Spleen (tissue), 11 donors: ENCODE measurements around the gene OR8G1. TPM values are rescaled to one million over a fixed set of nuclear protein-coding genes. Genes with fewer than 3 reads are reported as not detected.
"Not testable (repeated sequence)": the region's sequence is repeated elsewhere in the genome, so short reads cannot be mapped to it uniquely, and the experiment has no call there.

Source experiments
- DNase-seq: peaks from one replicate; pipeline ENCODE4 v3.0.0-alpha.2; 2020
- H3K27ac ChIP-seq, 8 donors: fragments of 200-600 bp; sonication (generic) in 7 of 8; 1 replicate in 4 of 8; 2 replicates in 4 of 8; pipeline versions ENCODE4 v1.5.0 to v1.8.0; 2016 to 2021; ENCODE audit warnings: inconsistent platforms in 4 of 8, mild to moderate bottlenecking in 4 of 8, moderate library complexity in 1 of 8
- H3K27me3 ChIP-seq, 7 donors: fragments of 200-600 bp; sonication (generic) in 6 of 7; replicated peaks in 1 of 7; 1 replicate in 4 of 7; 2 replicates in 3 of 7; pipeline versions ENCODE4 v1.5.0 to v1.8.0; 2016 to 2021; ENCODE audit warnings: inconsistent platforms in 3 of 7, mild to moderate bottlenecking in 1 of 7
- H3K36me3 ChIP-seq, 6 donors: fragments of 200-600 bp; sonication (generic) in 5 of 6; 1 replicate in 4 of 6; 2 replicates in 2 of 6; pipeline versions ENCODE4 v1.5.0 to v1.8.0; 2016 to 2021; ENCODE audit warnings: inconsistent platforms in 2 of 6
- H3K4me1 ChIP-seq, 6 donors: fragments of 200-600 bp; sonication (generic) in 5 of 6; 1 replicate in 3 of 6; 2 replicates in 3 of 6; pipeline versions ENCODE4 v1.5.0 to v1.8.0; 2016 to 2021; ENCODE audit warnings: inconsistent platforms in 3 of 6
- H3K4me3 ChIP-seq, 8 donors: fragments of 200-600 bp; sonication (generic) in 7 of 8; 1 replicate in 4 of 8; 2 replicates in 4 of 8; pipeline versions ENCODE4 v1.5.0 to v1.8.0; 2016 to 2021; ENCODE audit warnings: inconsistent platforms in 4 of 8, mild to moderate bottlenecking in 4 of 8, moderate library complexity in 2 of 8
- H3K9me3 ChIP-seq, 8 donors: fragments of 200-600 bp; sonication (generic) in 7 of 8; 1 replicate in 4 of 8; 2 replicates in 4 of 8; pipeline versions ENCODE4 v1.5.0 to v1.8.0; 2016 to 2021; ENCODE audit warnings: inconsistent platforms in 4 of 8
- POLR2A ChIP-seq, 3 donors: fragments of 450-650 bp; IDR thresholded peaks; one replicate each; pipeline ENCODE4 v1.5.1; 2017; ENCODE audit warnings: antibody characterized with exemption in 3 of 3, mild to moderate bottlenecking in 1 of 3
- POLR2AphosphoS5 ChIP-seq, 3 donors: sonication (generic); formaldehyde crosslinking; IDR thresholded peaks; one replicate each; pipeline ENCODE4 v1.5.1; 2017; ENCODE audit warnings: antibody characterized with exemption in 3 of 3
- WGBS, 5 donors: extraction: QIAGEN DNeasy Blood & Tissue Kit in 3 of 5; methylation state at CpG; one replicate each; pipeline versions ENCODE4 v1.1.5 to v1.1.7; 2013 to 2018; 5-methylcytosine and 5-hydroxymethylcytosine counted together
- intact Hi-C: fragments of 100-400 bp; cut with DNase I; formaldehyde crosslinking; loops from one replicate; pipeline ENCODE4 v1.15.0; 2023; ENCODE audit warnings: low total_unique reads
- polyA plus RNA-seq, 3 donors: library from polyadenylated mRNA; stranded (reverse); fragments of 200-250 nt; gene quantifications; one replicate each; pipeline ENCODE4 v1.2.1, GENCODE V29; 2013
- total RNA-seq, 7 donors: library from RNA; depleted of rRNA in 3 of 7; stranded (reverse); fragments of >200 nt in 3 of 7; fragmentation: NEBNext Ultra II Directional in 4 of 7; extraction: Animal tissue kit (Norgen Biotek cat#: 25700) in 4 of 7; gene quantifications; one replicate each; pipeline versions ENCODE4 v1.1.0 to v1.2.1, GENCODE V29; 2016 to 2021
- TF ChIP-seq, protein P1 (sequence below), 11 experiments: fragments of 200-600 bp in 7 of 11; fragments of 450-650 bp in 4 of 11; sonication (generic) in 4 of 11; IDR thresholded peaks in 8 of 11; conservative IDR thresholded peaks in 3 of 11; 1 replicate in 7 of 11; 2 replicates in 4 of 11; pipeline versions ENCODE4 v1.4.0 to v1.8.0; 2016 to 2021; ENCODE audit warnings: antibody characterized with exemption in 11 of 11, inconsistent platforms in 4 of 11, mild to moderate bottlenecking in 1 of 11
- donor health status: healthy with polysubstance abuse.
- donor health status: DM: no; HTN: no; CAD: no; lungs with moderate emphysema.
- donor health status: DM: no; HTN: no; CAD: no.
- donor health status: Bipolar disorder and iron deficiency.
- donor health status: healthy.
- donor health status: DM: no; HTN: no; CAD: no.
- donor health status: DM: yes; HTN: yes; CAD: no.

OR8G1 gene
- total and polyA plus RNA-seq, 10 donors: not detected

DNA sequence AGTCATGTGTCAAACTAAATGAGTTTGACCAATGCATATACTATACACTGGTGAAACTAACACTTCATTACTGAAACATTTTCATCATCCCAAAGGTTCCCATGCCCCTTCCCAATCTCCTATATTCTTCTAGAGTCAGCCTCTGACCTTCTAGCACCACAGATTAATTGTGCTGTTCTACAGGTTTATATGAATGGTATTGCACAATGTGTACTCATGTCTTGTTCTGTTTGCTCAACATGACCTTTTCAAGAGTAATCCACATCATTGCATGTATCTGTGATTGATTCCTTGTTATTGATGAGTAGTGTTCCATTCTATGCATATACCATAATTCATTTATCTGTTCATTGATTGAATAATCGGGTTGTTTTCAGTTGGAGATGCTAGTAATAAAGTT is 7.5 kb upstream of the OR8G1 start:
- no peaks in the 10 kb centered on the region for H3K36me3 ChIP-seq
- no peaks in the 10 kb centered on the region for H3K4me1 ChIP-seq
- TF ChIP-seq POLR2AphosphoS5 (IDR thresholded peaks at IDR 0.05) (no peak), POLR2A (IDR thresholded peaks at IDR 0.05) (no peak)
- TF ChIP-seq, protein P1, sequence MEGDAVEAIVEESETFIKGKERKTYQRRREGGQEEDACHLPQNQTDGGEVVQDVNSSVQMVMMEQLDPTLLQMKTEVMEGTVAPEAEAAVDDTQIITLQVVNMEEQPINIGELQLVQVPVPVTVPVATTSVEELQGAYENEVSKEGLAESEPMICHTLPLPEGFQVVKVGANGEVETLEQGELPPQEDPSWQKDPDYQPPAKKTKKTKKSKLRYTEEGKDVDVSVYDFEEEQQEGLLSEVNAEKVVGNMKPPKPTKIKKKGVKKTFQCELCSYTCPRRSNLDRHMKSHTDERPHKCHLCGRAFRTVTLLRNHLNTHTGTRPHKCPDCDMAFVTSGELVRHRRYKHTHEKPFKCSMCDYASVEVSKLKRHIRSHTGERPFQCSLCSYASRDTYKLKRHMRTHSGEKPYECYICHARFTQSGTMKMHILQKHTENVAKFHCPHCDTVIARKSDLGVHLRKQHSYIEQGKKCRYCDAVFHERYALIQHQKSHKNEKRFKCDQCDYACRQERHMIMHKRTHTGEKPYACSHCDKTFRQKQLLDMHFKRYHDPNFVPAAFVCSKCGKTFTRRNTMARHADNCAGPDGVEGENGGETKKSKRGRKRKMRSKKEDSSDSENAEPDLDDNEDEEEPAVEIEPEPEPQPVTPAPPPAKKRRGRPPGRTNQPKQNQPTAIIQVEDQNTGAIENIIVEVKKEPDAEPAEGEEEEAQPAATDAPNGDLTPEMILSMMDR (IDR thresholded peaks at IDR 0.05 in 8 of 11, conservative IDR thresholded peaks at IDR 0.05 in 3 of 11): no peak
- intact Hi-C loops: no loop called here
- 2 to 84% (median 44%) methylated on average over 1 of the region's 1 CpG for WGBS, 5 donors
- no peak for DNase-seq
- no peak overlapping the region for H3K4me3 ChIP-seq
- H3K27ac ChIP-seq: no peak overlapping the region
- no peaks in the 10 kb centered on the region for H3K9me3 ChIP-seq
- no peaks in the 10 kb centered on the region for H3K27me3 ChIP-seq

DNA sequence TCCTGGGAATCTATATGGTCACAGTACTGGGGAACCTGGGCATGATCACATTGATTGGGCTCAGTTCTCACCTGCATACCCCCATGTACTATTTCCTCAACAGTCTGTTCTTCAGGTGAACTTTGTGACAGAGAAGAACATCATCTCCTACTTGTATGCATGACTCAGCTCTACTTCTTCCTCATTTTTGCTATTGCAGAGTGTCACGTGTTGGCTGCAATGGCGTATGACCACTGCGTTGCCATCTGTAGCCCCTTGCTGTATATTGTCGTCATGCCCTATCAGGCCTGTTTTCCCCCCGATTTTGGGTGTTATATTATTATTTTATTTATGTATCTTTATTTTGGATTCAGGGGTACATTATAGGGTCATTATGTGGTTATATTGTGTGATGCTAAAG is 2.4 kb upstream of the OR8G1 start:
- Histone ChIP-seq H3K36me3 (no peaks in the 10 kb centered on the region), H3K4me3 (no peak overlapping the region), H3K27me3 (no peaks in the 10 kb centered on the region), H3K9me3 (no peaks in the 10 kb centered on the region), H3K27ac (no peak overlapping the region), H3K4me1 (no peaks in the 10 kb centered on the region)
- DNase-seq: no peak
- intact Hi-C loops: no loop called here
- WGBS, 5 donors: 47 to 62% (median 55%) methylated on average over 5 of the region's 5 CpGs
- TF ChIP-seq, protein P1 (IDR thresholded peaks at IDR 0.05 in 8 of 11, conservative IDR thresholded peaks at IDR 0.05 in 3 of 11): no peak
- TF ChIP-seq POLR2AphosphoS5 (IDR thresholded peaks at IDR 0.05) (no peak), POLR2A (IDR thresholded peaks at IDR 0.05) (no peak)

DNA sequence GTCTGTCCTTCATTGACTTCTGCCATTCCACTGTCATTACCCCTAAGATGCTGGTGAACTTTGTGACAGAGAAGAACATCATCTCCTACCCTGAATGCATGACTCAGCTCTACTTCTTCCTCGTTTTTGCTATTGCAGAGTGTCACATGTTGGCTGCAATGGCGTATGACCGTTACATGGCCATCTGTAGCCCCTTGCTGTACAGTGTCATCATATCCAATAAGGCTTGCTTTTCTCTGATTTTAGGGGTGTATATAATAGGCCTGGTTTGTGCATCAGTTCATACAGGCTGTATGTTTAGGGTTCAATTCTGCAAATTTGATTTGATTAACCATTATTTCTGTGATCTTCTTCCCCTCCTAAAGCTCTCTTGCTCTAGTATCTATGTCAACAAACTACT is 9.0 kb downstream of the OR8G1 start:
- H3K4me3 ChIP-seq, H3K27me3 ChIP-seq, H3K36me3 ChIP-seq, DNase-seq, H3K9me3 ChIP-seq, intact Hi-C loops, H3K27ac ChIP-seq, H3K4me1 ChIP-seq: not testable (repeated sequence)
- 43 to 61% (median 52%) methylated on average over 3 of the region's 3 CpGs for WGBS, 5 donors

DNA sequence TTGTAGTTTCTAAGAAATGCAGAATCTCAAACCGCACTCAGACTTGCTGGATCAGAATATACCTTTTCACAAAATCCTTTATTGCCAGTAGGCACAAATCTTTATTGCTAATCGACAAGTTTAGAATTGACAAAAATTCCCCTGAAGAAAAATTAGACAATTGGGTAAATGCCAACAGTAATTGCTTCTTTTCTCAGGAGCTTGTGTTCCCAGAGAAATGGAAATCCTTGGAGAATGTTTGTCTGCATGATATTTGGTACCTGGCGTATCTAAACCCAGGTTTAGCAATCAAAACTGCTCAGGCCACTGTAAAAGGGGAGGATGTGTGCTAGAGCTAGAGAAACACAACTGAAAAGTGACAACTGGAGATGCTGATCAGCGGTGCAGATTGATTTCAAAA is 15.2 kb downstream of the OR8G1 start, which contains the start of gene OR8G5:
OR8G5 (plus strand) TSS at position 301 of the 400 bp plus-strand sequence. CDS start 8,556 bp downstream, outside the sequence.
- intact Hi-C loops: no loop called here
- TF ChIP-seq, protein P1 (IDR thresholded peaks at IDR 0.05 in 8 of 11, conservative IDR thresholded peaks at IDR 0.05 in 3 of 11): no peak
- TF ChIP-seq POLR2A (IDR thresholded peaks at IDR 0.05) (no peak), POLR2AphosphoS5 (IDR thresholded peaks at IDR 0.05) (no peak)
- no peak for DNase-seq
- no peaks in the 10 kb centered on the region for H3K4me1 ChIP-seq
- no peaks in the 10 kb centered on the region for H3K36me3 ChIP-seq
- H3K9me3 ChIP-seq: no peaks in the 10 kb centered on the region
- no peaks in the 10 kb centered on the region for H3K27me3 ChIP-seq
- no peak within 1 kb of the TSS for H3K4me3 ChIP-seq
- H3K27ac ChIP-seq: no peak within 1 kb of the TSS
- 63 to 78% (median 71%) methylated on average over 4 of the region's 4 CpGs for WGBS, 5 donors

DNA sequence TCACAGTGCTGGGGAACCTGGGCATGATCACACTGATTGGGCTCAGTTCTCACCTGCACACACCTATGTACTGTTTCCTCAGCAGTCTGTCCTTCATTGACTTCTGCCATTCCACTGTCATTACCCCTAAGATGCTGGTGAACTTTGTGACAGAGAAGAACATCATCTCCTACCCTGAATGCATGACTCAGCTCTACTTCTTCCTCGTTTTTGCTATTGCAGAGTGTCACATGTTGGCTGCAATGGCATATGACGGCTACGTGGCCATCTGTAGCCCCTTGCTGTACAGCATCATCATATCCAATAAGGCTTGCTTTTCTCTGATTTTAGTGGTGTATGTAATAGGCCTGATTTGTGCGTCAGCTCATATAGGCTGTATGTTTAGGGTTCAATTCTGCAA is 24.1 kb downstream of the OR8G1 start:
- intact Hi-C loops, H3K36me3 ChIP-seq, H3K27me3 ChIP-seq, H3K4me3 ChIP-seq, H3K9me3 ChIP-seq, DNase-seq, H3K27ac ChIP-seq, H3K4me1 ChIP-seq: not testable (repeated sequence)
- 38 to 59% (median 53%) methylated on average over 4 of the region's 4 CpGs for WGBS, 5 donors

DNA sequence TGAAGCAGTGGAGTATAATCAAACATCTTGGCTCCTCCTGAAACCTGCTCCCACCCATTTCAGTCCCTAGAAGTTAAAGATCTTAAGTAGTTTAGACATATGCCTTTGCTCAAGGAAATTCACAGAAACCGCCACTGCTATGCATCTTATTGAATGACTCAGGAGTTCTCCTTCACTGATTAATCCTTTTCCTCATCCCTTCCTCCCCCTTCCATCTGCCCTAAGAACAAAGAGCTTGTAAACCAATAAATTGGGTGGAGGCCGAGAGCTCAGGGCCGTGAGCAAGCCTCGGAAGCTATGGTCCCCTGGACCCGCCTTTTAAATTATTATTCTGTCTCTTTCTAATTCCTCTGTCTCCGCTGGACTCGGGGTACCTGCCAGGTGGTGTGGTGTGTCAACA is 30.0 kb downstream of the OR8G1 start:
- H3K4me1 ChIP-seq, H3K27ac ChIP-seq, DNase-seq, H3K4me3 ChIP-seq, H3K9me3 ChIP-seq, H3K27me3 ChIP-seq, intact Hi-C loops, H3K36me3 ChIP-seq: not testable (repeated sequence)
- 53 to 76% (median 73%) methylated on average over 7 of the region's 7 CpGs for WGBS, 5 donors
